GM19324 (cell line): Measurements from ENCODE around the gene LCMT1.
"Not testable (repeated sequence)": the region's sequence is repeated elsewhere in the genome, so short reads cannot be mapped to it uniquely, and the experiment has no call there.

Experiments used
- ATAC-seq: cut with Tn5 transposase; IDR thresholded peaks from one replicate; pipeline ENCODE4 v1.9.1; 2021; ENCODE audit warnings: mild to moderate bottlenecking, moderate library complexity; ENCODE audit not compliant: unreplicated experiment, low FRiP score

Gene LCMT1

DNA sequence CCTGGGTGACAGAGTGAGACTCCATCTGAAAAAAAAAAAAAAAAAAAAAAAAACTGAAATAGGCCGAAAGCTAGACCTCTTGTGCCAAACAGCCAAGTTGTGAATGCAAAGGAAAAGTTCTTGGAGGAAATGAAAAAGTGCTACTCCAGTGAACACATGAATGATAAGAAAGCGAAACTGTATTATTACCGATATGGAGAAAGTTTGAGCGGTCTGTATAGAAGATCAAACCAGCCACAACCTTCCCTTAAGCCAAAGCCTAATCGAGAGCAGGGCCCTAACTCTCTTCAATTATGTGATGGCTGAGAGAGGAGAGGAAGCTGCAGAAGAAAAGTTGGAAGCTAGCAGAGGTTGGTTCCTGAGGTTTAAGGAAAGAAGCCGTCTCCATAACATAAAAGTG is 69.7 kb downstream of the LCMT1 start:
- ATAC-seq, result not testable (repeated sequence)

GRCh38 chr16:25184771-25185170 is 73.2 kb downstream of the LCMT1 start:
- ATAC-seq, result no peak

DNA sequence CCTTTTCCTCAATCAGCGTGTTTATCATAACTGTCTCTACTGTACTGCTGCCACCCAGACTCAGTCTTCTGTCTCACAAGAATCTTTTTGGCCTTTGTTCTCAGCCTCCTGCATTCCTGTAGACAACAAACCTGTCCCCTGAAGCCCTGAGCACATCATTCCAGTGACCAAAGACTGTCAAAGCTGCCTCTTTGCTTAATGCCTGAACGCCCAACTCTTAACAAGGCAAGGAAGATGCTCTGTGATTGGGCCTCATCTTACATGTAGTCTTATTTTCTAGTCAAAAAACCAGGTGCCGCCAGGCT is 75.9 kb downstream of the LCMT1 start:
- ATAC-seq, result no peak

DNA sequence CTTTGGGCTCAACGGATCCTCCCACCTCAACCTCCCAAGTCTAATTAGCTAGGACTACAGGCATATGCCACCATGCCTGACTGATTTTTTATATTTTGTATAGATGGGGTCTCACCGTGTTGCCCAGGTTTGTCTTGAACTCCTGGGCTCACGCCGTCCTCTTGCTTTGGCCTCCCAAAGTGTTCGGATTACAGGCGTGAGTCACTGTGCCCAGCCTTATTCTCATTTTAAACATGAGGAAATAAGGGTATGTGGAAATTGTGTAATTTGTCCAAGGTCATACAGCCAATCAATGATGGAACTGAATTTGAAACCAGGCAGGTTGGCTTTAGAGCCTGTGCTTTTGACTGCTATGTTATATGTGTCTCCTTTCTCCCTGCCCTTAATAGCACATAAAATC is 77.8 kb downstream of the LCMT1 start:
- ATAC-seq, result no peak

GRCh38 chr16:25192096-25192495 is 80.6 kb downstream of the LCMT1 start:
- no peak for ATAC-seq

GRCh38 chr16:25194273-25194878 is 82.8 kb downstream of the LCMT1 start:
- ATAC-seq, result no peak

- no peak for ATAC-seq
Measured at GRCh38 chr16:25198021-25198420, 86.5 kb downstream of the LCMT1 start.

DNA sequence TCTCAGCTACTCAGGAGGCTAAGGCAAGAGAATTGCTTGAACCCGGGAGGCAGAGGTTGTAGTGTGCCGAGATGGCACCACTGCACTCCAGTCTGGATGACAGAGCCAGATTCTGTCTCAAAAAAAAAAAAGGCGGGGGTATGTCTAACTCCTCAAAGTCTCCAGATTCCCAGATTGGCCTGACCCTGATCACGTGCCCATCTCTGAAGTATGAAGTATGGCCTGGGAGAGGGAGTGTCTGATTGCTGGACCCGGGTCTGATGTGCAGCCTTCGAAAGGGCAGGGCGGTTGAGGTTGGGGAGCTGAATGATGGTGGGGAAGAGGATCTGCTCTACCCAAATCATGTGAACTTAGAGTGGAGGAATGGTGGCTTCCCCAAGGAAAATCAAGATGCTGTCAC is 87.9 kb downstream of the LCMT1 start:
- ATAC-seq, result no peak

DNA sequence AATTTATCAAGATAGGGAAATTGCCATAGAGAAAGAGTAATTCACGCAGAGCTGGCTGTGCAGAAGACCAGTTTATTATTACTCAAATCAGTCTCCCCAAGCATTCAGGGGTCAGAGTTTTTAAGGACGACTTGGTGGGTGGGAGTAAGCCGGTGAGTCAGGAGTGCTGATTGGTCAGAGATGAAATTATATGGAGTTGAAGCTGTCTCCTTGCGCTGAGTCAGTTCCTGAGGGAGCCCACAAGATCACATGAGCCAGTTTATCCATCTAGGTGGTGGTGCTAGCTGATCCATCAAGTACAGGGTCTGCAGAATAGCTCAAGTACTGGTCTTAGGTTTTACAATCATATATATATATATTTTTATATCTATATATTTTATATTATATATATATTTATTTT is 99.2 kb downstream of the LCMT1 start:
- ATAC-seq, result no peak

GRCh38 chr16:25212636-25213035 is 101.1 kb downstream of the LCMT1 start:
- no peak for ATAC-seq

GRCh38 chr16:25213709-25214397 is 102.3 kb downstream of the LCMT1 start:
- ATAC-seq, result no peak

DNA sequence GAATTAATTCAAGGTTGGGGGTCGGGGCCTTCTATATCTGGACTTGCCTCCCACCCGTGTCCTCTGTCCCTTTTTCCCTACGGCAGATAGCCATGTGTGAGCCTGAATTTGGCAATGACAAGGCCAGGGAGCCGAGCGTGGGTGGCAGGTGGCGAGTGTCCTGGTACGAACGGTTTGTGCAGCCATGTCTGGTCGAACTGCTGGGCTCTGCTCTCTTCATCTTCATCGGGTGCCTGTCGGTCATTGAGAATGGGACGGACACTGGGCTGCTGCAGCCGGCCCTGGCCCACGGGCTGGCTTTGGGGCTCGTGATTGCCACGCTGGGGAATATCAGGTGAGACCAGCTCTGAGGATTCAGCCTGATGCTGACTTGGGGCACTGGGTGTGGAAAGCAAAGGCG is 105.6 kb downstream of the LCMT1 start:
- ATAC-seq, result no peak

- ATAC-seq, result no peak
Measured at GRCh38 chr16:25217921-25218320, 106.4 kb downstream of the LCMT1 start.

GRCh38 chr16:25219070-25219737 is 107.7 kb downstream of the LCMT1 start:
- ATAC-seq, result no peak

- no peak for ATAC-seq
Measured at GRCh38 chr16:25222959-25223358, 111.4 kb downstream of the LCMT1 start.

DNA sequence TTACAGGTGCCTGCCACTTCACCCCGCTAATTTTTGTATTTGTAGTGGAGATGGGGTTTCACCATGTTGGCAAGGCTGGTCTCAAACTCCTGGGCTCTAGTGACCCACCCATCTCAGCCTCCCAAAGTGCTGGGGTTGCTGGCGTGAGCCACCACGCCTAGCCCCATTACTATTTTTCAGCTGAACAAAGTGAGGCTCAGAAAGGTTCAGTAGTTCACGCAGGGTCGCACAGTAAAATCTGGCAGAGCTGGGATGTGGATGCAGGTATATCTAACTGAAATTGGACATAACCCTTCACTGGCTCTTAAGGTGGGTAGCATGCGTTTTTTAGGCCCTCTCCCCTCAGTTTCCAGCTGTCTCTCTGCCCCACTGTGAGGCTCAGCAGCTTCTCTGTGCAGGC is 112.4 kb downstream of the LCMT1 start:
- ATAC-seq, result no peak

- no peak for ATAC-seq
Measured at GRCh38 chr16:25224731-25225319, 113.3 kb downstream of the LCMT1 start.
